GM19351 (cell line): ENCODE results near the gene CD58.
A peak's percentile ranks its signal among the peaks of the same experiment; 100 is the strongest.

ENCODE experiments used
- ATAC-seq: cut with Tn5 transposase; IDR thresholded peaks from one replicate; pipeline ENCODE4 v1.9.1; 2021; ENCODE audit warnings: mild to moderate bottlenecking, moderate library complexity; ENCODE audit not compliant: unreplicated experiment

Gene CD58

DNA sequence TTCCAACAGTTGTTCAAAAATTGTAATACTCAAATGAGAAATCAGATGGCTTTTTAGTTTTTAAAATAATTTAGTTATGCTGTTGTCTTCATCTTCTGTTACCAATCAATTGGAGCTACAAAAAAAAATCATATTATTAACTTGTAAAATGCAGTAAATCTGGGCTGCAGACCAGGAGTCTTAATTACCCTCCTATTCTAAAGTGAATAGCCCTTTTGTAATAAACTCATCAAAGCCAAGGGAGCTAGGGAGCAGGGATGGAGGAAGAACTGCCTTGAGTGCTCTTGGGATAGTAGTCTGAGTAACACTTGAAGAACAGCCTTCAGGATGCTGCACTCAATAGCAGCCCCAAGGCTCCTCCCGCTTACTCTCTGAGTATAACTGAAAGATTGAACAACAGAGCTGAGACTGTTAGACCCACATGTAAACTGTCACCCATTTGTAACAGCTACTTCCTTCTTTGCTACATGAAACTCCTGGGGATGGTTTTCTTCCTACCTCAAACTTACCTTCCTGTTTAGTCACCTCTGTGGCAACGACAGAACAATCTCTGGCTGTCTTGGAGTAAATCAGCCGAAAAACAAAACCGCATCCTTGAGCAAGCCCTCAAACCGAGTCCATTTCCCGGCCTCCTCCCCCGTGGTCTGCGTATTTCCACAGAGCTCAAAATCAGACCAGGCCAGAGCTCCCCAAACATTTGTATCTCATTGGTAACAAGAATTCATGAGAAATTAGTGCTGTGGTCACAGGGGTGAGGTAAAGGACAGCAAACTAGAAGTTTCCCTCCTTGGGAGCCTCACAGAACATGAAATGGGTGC, 55.9 kb downstream of the CD58 start:
- peak; percentile 78 for ATAC-seq

DNA sequence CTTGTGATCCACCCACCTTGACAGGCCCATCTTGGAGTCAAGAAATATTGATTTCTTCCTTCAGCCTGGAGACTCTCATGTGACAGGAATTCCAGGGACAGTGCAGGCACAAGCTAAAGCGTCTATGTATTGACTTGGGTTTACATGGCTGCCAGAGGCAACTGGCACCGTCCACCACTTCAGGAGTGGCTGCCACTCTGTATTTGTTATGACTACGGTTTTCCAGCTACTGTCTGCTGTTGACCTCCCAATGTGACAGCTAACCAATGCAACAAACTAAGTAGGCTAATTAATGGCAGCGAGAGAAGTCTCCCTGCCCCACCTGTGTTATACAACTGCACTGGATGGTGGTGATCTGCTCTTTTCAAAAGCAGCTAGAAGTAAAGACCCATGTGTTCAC, 56.9 kb downstream of the CD58 start:
- ATAC-seq, result no peak

GRCh38 chr1:116511459-116512019, 59.3 kb downstream of the CD58 start:
- no peak for ATAC-seq

DNA sequence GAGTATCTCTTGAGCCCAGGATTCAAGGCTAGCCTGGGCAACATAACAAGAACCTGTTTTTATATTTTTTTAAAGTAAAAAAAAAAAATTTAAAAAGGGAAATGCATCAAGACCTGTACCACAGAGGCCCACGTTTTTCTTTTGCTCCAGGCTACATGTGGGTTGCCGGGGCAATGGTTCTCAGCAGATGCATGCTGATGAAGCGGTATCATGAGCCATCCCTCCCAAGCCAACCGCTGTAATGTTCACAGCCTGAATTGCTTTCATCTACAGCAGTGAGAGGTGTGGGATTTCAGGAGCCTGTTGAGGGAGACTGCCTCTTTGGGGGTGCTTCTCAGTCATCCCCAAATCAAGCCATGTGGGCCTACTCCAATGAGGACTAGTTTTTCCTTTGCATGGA, 60.5 kb downstream of the CD58 start:
- no peak for ATAC-seq

GRCh38 chr1:116508984-116509980, 61.5 kb downstream of the CD58 start:
- ATAC-seq, result peak; percentile 40

DNA sequence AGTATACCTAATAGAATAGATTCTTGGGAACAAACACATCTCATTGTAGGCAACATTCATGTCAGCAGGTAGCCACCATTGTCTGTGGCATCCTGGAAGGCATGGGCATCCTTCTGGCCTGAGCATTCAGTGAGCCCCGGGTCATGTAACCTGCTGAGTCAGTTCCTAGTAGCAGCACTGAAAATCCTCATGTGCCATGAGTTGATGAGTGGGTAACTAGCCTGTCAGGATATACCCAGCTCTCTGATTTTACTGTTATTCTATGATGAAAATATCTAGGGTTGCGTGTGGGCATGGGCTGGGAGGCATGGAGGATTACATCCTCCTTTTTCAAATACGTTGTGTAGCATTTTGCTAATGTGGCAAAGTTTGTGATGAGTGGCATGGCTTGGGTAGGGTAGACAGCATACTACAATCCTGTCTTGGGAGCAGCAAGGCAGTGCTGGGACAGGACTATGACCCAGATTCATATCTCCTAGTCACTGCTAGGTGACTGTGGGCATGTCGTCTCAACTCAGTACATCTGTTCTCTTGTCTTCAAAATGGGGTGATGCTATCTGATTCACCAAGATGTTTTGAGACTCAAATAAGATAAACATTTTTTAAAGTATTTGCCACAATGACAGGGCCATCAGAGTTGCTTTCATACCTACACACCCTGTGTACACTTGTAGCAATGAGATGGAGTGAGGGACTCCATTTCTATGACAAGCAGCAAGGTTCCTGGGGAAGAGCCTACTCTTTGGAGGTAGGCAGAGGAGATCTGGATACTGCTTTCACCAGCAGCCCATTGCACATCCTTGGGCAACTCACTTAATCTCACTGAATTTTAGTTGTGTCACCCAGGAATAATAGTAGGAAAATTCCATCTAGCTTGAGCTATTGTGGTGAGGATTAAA, 62.5 kb downstream of the CD58 start:
- ATAC-seq, result no peak

DNA sequence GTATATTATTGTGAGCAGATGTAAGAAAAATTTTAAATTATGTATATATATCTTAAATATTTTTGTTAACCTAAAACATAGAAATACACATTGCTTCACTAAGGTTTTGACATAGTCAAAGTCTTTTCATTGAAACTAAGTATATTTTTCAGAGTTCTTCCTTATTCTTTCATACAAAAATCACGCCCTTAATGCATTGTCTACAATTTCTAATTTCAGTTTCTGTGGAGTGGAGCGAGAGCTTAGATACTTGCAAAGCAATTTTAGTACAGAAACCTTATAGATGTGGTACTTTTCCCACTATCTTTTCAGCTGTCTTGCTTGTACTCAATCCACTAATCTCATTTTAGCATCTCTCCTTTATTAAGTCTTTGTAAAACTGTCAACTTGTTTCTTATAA, 63.2 kb downstream of the CD58 start:
- no peak for ATAC-seq

DNA sequence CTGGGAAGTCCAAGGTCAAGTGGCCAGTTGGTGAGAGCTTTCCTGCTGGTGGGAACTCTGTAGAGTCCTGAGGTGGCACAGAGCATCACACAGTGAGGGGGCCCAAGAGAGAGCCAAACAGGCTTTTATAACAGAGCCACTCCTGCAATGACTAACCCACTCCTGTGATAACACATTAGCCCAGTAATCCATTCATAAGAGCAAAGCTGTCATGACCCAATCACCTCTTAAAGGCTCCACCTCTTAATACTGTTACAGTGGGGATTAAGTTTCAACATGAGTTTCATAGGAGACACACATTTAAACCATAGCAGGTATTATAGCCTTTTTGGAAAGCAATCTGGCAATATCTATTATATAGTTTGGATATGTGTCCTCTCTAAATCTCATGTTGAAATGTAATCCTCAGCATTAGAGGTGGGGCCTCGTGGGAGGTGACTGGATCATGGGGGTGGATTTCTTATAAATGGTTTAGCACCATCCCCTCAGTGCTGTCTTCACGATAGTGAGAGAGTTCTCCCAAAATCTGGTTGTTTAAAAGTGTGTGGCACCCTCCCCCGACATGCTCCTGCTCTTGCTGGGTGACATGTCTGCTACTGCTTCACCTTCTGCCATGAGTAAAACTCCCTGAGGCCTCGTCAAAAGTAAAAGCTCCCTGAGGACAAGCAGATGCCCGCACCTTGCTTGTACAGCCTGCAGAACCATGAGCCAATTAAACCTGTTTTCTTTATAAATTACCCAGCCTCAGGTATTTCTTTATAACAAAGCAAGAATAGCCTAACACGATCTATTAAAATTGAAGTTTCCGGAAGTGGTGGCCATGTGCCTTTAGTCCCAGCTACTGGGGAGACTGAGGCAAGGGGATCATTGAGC, 64.5 kb downstream of the CD58 start:
- ATAC-seq, result no peak

DNA sequence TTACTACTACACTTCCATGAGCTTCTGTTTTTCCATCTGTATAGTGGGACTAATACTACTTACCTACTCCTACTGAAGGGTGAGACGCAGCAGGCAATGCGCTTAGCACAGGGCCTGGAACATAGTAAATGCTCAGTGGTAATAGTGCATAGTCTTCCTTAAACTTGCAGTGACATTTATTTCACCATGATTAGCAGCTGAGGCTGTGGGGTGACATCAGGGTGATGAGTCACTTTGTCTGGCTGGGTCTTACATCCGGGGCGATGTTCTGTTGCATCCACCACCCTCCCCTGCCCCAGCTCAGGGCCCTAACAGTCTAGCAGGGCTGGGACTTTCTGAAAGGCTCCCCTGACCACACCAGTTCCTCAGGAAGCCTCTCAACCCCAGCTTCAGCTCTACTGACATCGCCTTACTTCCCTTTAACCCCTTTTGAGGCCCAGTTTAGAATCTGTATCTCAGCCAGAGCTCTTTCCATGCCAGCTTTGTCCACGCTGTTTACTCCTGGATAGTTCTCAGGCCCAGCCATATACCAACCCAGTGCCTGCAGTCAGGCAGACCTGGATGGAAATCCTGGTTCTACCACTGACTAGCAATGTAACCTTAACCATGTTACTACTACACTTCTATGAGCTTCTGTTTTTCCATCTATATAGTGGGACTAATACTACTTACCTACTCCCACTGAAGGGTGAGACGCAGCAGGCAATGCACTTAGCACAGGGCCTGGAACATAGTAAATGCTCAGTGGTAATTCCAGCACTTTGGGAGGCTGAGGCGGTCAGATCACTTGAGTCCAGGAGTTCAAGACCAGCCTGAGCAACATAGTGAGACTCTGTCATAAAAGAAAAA, 66.3 kb downstream of the CD58 start:
- ATAC-seq, result peak; percentile 89

GRCh38 chr1:116503546-116504307, 67.1 kb downstream of the CD58 start:
- ATAC-seq, result no peak

DNA sequence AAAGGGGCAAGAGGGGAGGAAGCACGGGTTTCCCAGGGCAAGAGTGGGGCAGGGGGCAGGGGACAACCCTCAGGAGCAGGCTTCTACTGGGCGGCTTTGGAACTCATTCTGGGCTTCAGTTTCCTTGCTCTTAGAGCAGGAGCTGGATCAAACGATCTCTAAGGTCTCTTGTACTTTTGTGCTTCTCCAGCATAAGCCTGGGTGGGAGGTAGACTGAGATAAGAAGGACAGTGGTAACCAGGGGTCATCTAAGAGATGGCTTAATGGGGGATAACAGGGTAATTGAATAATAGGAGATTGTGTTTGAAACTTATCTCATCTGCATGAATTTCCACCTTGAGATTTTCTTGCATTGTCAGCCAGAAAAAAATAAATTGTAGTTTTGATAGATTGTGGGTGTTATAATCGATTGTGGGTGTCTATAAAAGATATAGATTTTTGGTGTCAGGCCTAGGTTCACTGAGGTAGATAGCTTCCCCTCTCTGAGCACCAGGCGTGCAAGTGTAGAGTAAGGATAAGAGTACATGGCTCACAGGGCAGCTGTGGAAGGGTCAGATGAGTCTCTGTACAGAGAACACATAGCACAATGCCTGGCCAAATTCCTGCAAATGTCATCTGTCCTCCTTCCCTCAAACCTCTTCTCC, 68.0 kb downstream of the CD58 start:
- no peak for ATAC-seq

DNA sequence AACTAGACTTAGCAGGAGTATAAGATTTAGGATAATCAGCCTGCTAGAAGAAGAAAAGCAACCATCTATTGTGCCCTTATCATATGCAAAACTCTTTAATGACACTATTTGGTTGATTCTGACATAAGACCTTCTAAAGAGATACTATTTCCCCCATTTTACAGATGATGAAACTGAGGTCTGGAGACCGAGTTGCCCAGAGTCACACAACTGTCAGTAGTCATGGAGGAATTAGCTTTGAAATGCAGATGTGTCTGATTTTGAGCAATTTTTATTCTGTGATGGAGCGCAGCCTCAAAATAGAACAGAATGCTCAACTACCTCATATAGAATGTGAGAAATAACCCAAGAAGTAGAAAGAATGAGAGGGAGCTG, 69.0 kb downstream of the CD58 start:
- no peak for ATAC-seq

- no peak for ATAC-seq
Observed at GRCh38 chr1:116501125-116501869, 69.5 kb downstream of the CD58 start.

DNA sequence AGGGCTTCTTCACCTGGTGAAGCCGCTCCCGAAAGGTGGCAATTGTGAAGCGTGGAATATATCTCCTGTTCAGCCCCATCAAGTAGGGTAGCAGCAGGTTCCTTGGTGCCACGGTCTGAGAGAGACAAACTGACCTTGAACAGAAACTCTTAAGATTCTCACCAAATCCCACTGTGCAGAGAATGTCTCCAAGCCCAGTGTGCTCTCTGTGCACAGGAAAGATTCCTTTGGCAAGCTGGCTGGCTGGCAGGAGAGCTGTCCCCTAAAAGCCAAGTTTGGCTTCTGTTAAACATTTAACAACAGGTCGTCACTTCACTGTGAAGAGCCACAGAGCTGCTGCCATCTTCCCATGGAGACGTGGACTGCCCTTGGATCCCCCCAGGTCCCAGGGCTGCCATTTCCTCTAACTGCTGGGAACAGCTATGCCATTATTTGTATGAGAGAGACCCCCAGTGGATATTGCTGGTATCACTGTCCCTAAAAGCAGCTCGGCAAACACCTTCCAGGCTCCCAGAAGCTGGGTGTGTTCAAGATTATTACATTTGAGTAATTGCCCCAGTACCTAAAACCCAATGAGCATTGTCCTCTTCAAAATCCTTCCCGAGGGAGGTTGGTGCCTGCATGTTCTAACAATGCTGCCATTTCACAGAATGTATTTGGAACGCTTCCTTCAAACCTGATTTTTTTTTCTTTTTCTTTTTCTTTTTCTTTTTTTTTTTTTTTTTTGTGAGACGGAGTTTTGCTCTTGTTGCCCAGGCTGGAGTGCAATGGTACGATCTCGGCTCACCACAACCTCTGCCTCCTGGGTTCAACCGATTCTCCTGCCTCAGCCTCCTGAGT, 71.8 kb downstream of the CD58 start:
- no peak for ATAC-seq

GRCh38 chr1:116497656-116498055, 73.2 kb downstream of the CD58 start:
- ATAC-seq, result no peak

DNA sequence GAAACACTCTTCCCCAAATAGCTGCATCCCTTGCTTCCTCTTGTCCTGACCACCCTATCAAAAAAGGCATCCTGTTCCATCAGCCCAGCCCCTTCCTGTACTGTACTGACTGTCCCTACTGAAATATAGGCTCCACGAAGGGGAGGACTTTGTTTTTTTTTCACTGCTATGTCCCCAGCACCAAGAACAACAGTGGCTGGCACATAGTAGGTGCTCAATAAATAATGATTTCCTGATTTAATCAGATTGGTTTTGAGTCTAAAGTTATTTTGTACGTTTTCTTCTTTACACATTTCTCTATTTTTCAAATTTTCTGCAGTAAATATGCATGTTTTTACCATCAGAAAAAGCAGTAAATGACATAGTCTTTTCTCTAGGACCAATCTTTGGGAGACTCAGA, 73.9 kb downstream of the CD58 start:
- no peak for ATAC-seq
